HCT116 (cell line): ENCODE results near the gene MLLT11. TPM values are rescaled to one million over a fixed set of nuclear protein-coding genes. Genes with fewer than 3 reads are reported as not detected.

Experiments
- ATAC-seq: fragments of 200-7000 bp; cut with Tn5 transposase; 2 replicates; pipeline ENCODE4 v1.9.1; 2020; ENCODE audit warnings: mild to moderate bottlenecking, moderate library complexity
- BruUV-seq: library from RNA; stranded (reverse); fragments of 400-500 nt; replicated peaks from 2 replicates; lab custom pipeline; 2021; lab: Mats Ljungman, UMichigan
- CTCF ChIA-PET: fragments of 300-600 bp; sonication (Branson Sonifier 250); formaldehyde crosslinking; loops from one replicate; lab custom pipeline; 2021; ENCODE audit warnings: antibody characterized with exemption; lab: Charles Lee
- POLR2A ChIA-PET: fragments of 300-600, 350-600 bp; sonication (Branson Sonifier 250); formaldehyde crosslinking; loops from one replicate; lab custom pipeline; 2021; ENCODE audit warnings: antibody characterized with exemption; lab: Charles Lee
- RAD21 ChIA-PET, 2 experiments: fragments of 300-600 bp; sonication (Branson Sonifier 250); formaldehyde crosslinking; loops; one replicate each; lab custom pipeline; 2023; ENCODE audit warnings: low total read pairs in 2 of 2; ENCODE audit not compliant: uncharacterized antibody in 2 of 2, unreplicated experiment in 2 of 2, low non-redundant PET in 1 of 2; lab: Charles Lee
- DNase-seq: peaks from one replicate; pipeline ENCODE4 v3.0.0-alpha.2; 2010; ENCODE audit warnings: low read depth, low spot score
- H2AFZ ChIP-seq: fragments of 200-600 bp; shearing (Covaris generic), sonication (generic); 2 replicates; pipeline ENCODE4 v1.6.1; 2017; ENCODE audit warnings: low read depth, mixed run types, mixed read lengths, antibody characterized with exemption, low read length; ENCODE audit not compliant: poor library complexity, severe bottlenecking
- H3K27ac ChIP-seq: 2 replicates; pipeline ENCODE4 v1.5.1; 2012; ENCODE audit warnings: low read depth, low read length
- H3K27me3 ChIP-seq: fragments of 200-600 bp; sonication (generic); 2 replicates; pipeline ENCODE4 v1.6.1; 2016; ENCODE audit warnings: mixed run types, low read length, mixed read lengths; ENCODE audit not compliant: insufficient read depth
- H3K36me3 ChIP-seq, 2 experiments: fragments of 200-500 bp in 1 of 2; fragments of 200-600 bp in 1 of 2; sonication (Bioruptor generic) in 1 of 2; sonication (generic) in 1 of 2; 2 replicates each; pipeline versions ENCODE4 v1.5.1 to v1.6.1; 2014 to 2016; ENCODE audit warnings: low read length in 2 of 2, inconsistent platforms in 1 of 2, mixed read lengths in 1 of 2, mixed run types in 1 of 2; ENCODE audit not compliant: insufficient read depth in 2 of 2, control insufficient read depth in 1 of 2
- H3K4me1 ChIP-seq, 2 experiments: fragments of 200-600 bp in 1 of 2; sonication (generic) in 1 of 2; 2 replicates each; pipeline versions ENCODE4 v1.5.1 to v1.6.1; 2012 to 2017; ENCODE audit warnings: low read length in 2 of 2, inconsistent platforms in 1 of 2, mild to moderate bottlenecking in 1 of 2, mixed read lengths in 1 of 2, mixed run types in 1 of 2, moderate library complexity in 1 of 2; ENCODE audit not compliant: insufficient read depth in 2 of 2, control insufficient read depth in 1 of 2
- H3K4me2 ChIP-seq: fragments of 200-600 bp; sonication (generic); 2 replicates; pipeline ENCODE4 v1.6.1; 2017; ENCODE audit warnings: mixed run types, low read length, mixed read lengths
- H3K4me3 ChIP-seq, 2 experiments: fragments of 200-600 bp in 1 of 2; sonication (generic) in 1 of 2; replicated peaks in 1 of 2; 2 replicates each; pipeline ENCODE4 v1.5.1; 2011 to 2016; ENCODE audit warnings: low read length in 2 of 2, control low read depth in 1 of 2, low read depth in 1 of 2, mild to moderate bottlenecking in 1 of 2, mixed read lengths in 1 of 2, mixed run types in 1 of 2
- H3K79me2 ChIP-seq: fragments of 200-600 bp; sonication (generic); 2 replicates; pipeline ENCODE4 v1.6.1; 2017; ENCODE audit warnings: mild to moderate bottlenecking, mixed run types, low read length, moderate library complexity, mixed read lengths; ENCODE audit not compliant: insufficient read depth
- H3K9ac ChIP-seq: fragments of 200-600 bp; sonication (generic); 2 replicates; pipeline ENCODE4 v1.6.1; 2016; ENCODE audit warnings: low read length, mixed read lengths
- H3K9me2 ChIP-seq: fragments of 200-600 bp; sonication (generic), shearing (Covaris generic); 2 replicates; pipeline ENCODE4 v1.6.1; 2017; ENCODE audit warnings: mixed run types, mild to moderate bottlenecking, moderate library complexity; ENCODE audit not compliant: insufficient read depth
- H3K9me3 ChIP-seq, 2 experiments: fragments of 200-500 bp in 1 of 2; fragments of 200-600 bp in 1 of 2; sonication (Bioruptor generic) in 1 of 2; sonication (generic) in 1 of 2; 2 replicates each; pipeline ENCODE4 v1.6.1; 2014 to 2017; ENCODE audit warnings: low read length in 2 of 2, mixed read lengths in 2 of 2, inconsistent platforms in 1 of 2, low read depth in 1 of 2, mild to moderate bottlenecking in 1 of 2, mixed run types in 1 of 2, moderate library complexity in 1 of 2; ENCODE audit not compliant: control insufficient read depth in 1 of 2, insufficient read depth in 1 of 2
- H4K20me1 ChIP-seq: fragments of 200-600 bp; sonication (generic), shearing (Covaris generic); 2 replicates; pipeline ENCODE4 v1.6.1; 2017; ENCODE audit warnings: mixed run types, mild to moderate bottlenecking, moderate library complexity; ENCODE audit not compliant: insufficient read depth
- CBX3 ChIP-seq: IDR thresholded peaks from 2 replicates; pipeline ENCODE4 v1.6.1; 2012; ENCODE audit warnings: low read depth
- ELF1 ChIP-seq: IDR thresholded peaks from 2 replicates; pipeline ENCODE4 v1.6.1; 2012; ENCODE audit warnings: low read depth, borderline replicate concordance
- EZH2phosphoT487 ChIP-seq: fragments of 200-600 bp; IDR thresholded peaks from 2 replicates; pipeline ENCODE4 v1.6.1; 2018; ENCODE audit warnings: antibody characterized with exemption, borderline replicate concordance
- FOSL1 ChIP-seq: IDR thresholded peaks from 2 replicates; pipeline ENCODE4 v1.6.1; 2012; ENCODE audit warnings: low read depth
- POLR2A ChIP-seq: IDR thresholded peaks from 2 replicates; pipeline ENCODE4 v1.7.0; 2011; ENCODE audit warnings: borderline replicate concordance; ENCODE audit not compliant: insufficient read depth, insufficient read length; ENCODE audit errors: extremely low read depth
- RAD21 ChIP-seq: IDR thresholded peaks from 2 replicates; pipeline ENCODE4 v1.6.1; 2012; ENCODE audit warnings: low read depth, mild to moderate bottlenecking
- SP1 ChIP-seq: IDR thresholded peaks from 2 replicates; pipeline ENCODE4 v1.6.1; 2012; ENCODE audit warnings: low read depth
- intact Hi-C: fragments of 100-400 bp; cut with micrococcal nuclease; formaldehyde crosslinking; loops from 2 replicates; pipeline ENCODE4 v1.10.0; 2022
- total RNA-seq: library from RNA; stranded (reverse); gene quantifications from one replicate; pipeline ENCODE4 v1.2.1, GENCODE V29; 2021; ENCODE audit not compliant: unreplicated experiment
- TF ChIP-seq, protein P1 (sequence below): IDR thresholded peaks from 2 replicates; pipeline ENCODE4 v1.6.1; 2012
- TF ChIP-seq, protein P2 (sequence below): IDR thresholded peaks from 2 replicates; pipeline ENCODE4 v1.6.1; 2012; ENCODE audit warnings: low read depth
- TF ChIP-seq, protein P3 (sequence below), 3 experiments: fragments of 200-600 bp in 1 of 3; sonication (generic) in 1 of 3; IDR thresholded peaks in 2 of 3; conservative IDR thresholded peaks in 1 of 3; 2 replicates each; pipeline ENCODE4 v1.5.1; 2012 to 2017; ENCODE audit warnings: low read depth in 2 of 3, low read length in 2 of 3, antibody characterized with exemption in 1 of 3, borderline replicate concordance in 1 of 3, control low read depth in 1 of 3, mild to moderate bottlenecking in 1 of 3, mixed read lengths in 1 of 3, mixed run types in 1 of 3, moderate library complexity in 1 of 3; ENCODE audit not compliant: insufficient read depth in 1 of 3
- TF ChIP-seq, protein P4 (sequence below): IDR thresholded peaks from 2 replicates; pipeline ENCODE4 v1.6.1; 2011; ENCODE audit warnings: mild to moderate bottlenecking, low read length, moderate library complexity; ENCODE audit not compliant: insufficient replicate concordance; ENCODE audit errors: extremely low read depth

MLLT11 gene
- total RNA-seq, 1 experiment from 2014 or later, result 0.17 TPM

DNA sequence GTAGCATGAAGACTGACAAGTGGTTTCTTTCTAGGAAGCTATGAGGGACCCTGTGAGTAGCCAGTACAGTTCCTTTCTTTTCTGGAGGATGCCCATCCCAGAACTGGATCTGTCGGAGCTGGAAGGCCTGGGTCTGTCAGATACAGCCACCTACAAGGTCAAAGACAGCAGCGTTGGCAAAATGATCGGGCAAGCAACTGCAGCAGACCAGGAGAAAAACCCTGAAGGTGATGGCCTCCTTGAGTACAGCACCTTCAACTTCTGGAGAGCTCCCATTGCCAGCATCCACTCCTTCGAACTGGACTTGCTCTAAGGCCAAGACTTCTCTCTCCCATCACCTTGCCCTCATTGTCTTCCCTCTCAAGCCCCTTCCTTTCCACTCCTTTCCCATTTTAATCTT, 7.0 kb downstream of the MLLT11 start:
- H3K36me3 ChIP-seq, result no peaks in the 10 kb centered on the region
- CTCF ChIA-PET, result interaction anchor here (0.9 kb wide), 1 partner anchor 33 kb away, joined by 4 read pairs; no protein-coding TSS in a partner anchor
- H4K20me1 ChIP-seq, result no peaks in the 10 kb centered on the region
- H3K4me2 ChIP-seq, result no peak overlapping the region
- TF ChIP-seq SP1 (no peak), RAD21 (no peak), ELF1 (no peak), CBX3 (no peak), EZH2phosphoT487 (no peak), POLR2A (no peak), FOSL1 (no peak)
- TF ChIP-seq, protein P1, sequence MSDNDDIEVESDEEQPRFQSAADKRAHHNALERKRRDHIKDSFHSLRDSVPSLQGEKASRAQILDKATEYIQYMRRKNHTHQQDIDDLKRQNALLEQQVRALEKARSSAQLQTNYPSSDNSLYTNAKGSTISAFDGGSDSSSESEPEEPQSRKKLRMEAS, result no peak
- TF ChIP-seq, protein P2, sequence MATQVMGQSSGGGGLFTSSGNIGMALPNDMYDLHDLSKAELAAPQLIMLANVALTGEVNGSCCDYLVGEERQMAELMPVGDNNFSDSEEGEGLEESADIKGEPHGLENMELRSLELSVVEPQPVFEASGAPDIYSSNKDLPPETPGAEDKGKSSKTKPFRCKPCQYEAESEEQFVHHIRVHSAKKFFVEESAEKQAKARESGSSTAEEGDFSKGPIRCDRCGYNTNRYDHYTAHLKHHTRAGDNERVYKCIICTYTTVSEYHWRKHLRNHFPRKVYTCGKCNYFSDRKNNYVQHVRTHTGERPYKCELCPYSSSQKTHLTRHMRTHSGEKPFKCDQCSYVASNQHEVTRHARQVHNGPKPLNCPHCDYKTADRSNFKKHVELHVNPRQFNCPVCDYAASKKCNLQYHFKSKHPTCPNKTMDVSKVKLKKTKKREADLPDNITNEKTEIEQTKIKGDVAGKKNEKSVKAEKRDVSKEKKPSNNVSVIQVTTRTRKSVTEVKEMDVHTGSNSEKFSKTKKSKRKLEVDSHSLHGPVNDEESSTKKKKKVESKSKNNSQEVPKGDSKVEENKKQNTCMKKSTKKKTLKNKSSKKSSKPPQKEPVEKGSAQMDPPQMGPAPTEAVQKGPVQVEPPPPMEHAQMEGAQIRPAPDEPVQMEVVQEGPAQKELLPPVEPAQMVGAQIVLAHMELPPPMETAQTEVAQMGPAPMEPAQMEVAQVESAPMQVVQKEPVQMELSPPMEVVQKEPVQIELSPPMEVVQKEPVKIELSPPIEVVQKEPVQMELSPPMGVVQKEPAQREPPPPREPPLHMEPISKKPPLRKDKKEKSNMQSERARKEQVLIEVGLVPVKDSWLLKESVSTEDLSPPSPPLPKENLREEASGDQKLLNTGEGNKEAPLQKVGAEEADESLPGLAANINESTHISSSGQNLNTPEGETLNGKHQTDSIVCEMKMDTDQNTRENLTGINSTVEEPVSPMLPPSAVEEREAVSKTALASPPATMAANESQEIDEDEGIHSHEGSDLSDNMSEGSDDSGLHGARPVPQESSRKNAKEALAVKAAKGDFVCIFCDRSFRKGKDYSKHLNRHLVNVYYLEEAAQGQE, result no peak
- TF ChIP-seq, protein P3, sequence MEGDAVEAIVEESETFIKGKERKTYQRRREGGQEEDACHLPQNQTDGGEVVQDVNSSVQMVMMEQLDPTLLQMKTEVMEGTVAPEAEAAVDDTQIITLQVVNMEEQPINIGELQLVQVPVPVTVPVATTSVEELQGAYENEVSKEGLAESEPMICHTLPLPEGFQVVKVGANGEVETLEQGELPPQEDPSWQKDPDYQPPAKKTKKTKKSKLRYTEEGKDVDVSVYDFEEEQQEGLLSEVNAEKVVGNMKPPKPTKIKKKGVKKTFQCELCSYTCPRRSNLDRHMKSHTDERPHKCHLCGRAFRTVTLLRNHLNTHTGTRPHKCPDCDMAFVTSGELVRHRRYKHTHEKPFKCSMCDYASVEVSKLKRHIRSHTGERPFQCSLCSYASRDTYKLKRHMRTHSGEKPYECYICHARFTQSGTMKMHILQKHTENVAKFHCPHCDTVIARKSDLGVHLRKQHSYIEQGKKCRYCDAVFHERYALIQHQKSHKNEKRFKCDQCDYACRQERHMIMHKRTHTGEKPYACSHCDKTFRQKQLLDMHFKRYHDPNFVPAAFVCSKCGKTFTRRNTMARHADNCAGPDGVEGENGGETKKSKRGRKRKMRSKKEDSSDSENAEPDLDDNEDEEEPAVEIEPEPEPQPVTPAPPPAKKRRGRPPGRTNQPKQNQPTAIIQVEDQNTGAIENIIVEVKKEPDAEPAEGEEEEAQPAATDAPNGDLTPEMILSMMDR (IDR thresholded peaks at IDR 0.05 in 2 of 3, conservative IDR thresholded peaks at IDR 0.05 in 1 of 3; ENCODE audit: borderline replicate concordance in 1 of 3, insufficient read depth in 1 of 3, low read depth in 2 of 3, low read length in 2 of 3), result no peak
- TF ChIP-seq, protein P4, sequence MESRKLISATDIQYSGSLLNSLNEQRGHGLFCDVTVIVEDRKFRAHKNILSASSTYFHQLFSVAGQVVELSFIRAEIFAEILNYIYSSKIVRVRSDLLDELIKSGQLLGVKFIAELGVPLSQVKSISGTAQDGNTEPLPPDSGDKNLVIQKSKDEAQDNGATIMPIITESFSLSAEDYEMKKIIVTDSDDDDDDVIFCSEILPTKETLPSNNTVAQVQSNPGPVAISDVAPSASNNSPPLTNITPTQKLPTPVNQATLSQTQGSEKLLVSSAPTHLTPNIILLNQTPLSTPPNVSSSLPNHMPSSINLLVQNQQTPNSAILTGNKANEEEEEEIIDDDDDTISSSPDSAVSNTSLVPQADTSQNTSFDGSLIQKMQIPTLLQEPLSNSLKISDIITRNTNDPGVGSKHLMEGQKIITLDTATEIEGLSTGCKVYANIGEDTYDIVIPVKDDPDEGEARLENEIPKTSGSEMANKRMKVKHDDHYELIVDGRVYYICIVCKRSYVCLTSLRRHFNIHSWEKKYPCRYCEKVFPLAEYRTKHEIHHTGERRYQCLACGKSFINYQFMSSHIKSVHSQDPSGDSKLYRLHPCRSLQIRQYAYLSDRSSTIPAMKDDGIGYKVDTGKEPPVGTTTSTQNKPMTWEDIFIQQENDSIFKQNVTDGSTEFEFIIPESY, result no peak
- intact Hi-C loops, result no loop called here
- no peak overlapping the region for H2AFZ ChIP-seq
- peaks cover 16 to 27% of the 10 kb centered on the region in 2 experiments for H3K4me1 ChIP-seq
- ATAC-seq (no peak), DNase-seq (no peak)
- RAD21 ChIA-PET, result no interaction called here
- BruUV-seq, result no TSS peak
- POLR2A ChIA-PET, result no interaction called here
- no peak overlapping the region for H3K9ac ChIP-seq
- H3K9me3 ChIP-seq, result no peaks in the 10 kb centered on the region
- H3K27ac ChIP-seq, result no peak overlapping the region
- H3K4me3 ChIP-seq, result no peak overlapping the region
- H3K79me2 ChIP-seq, result no peaks in the 10 kb centered on the region; the same call in 1 of the 2 replicates
- no peaks in the 10 kb centered on the region for H3K27me3 ChIP-seq
- H3K9me2 ChIP-seq, result no peaks in the 10 kb centered on the region
